Endothelial cell (in vitro differentiated cells): Measurements from ENCODE around the gene UBA7. TPM values are rescaled to one million over a fixed set of nuclear protein-coding genes. Genes with fewer than 3 reads are reported as not detected.

ENCODE experiments used
- DNase-seq: peaks from one replicate; pipeline ENCODE4 v3.0.0; 2021; ENCODE audit warnings: low spot score
- H3K27ac Mint-ChIP-seq: one replicate; pipeline ENCODE4 v1.8.0; 2021; ENCODE audit warnings: mixed read lengths, inconsistent platforms; ENCODE audit not compliant: unreplicated experiment
- H3K27me3 Mint-ChIP-seq: one replicate; pipeline ENCODE4 v1.8.0; 2021; ENCODE audit warnings: mild to moderate bottlenecking, moderate library complexity, mixed read lengths, inconsistent platforms; ENCODE audit not compliant: unreplicated experiment
- H3K36me3 Mint-ChIP-seq: one replicate; pipeline ENCODE4 v1.8.0; 2021; ENCODE audit warnings: mild to moderate bottlenecking, low read depth, mixed read lengths, inconsistent platforms; ENCODE audit not compliant: unreplicated experiment
- H3K4me1 Mint-ChIP-seq: one replicate; pipeline ENCODE4 v1.8.0; 2021; ENCODE audit warnings: mild to moderate bottlenecking, mixed read lengths, inconsistent platforms; ENCODE audit not compliant: unreplicated experiment
- H3K4me3 Mint-ChIP-seq: one replicate; pipeline ENCODE4 v1.8.0; 2021; ENCODE audit warnings: mild to moderate bottlenecking, mixed read lengths, inconsistent platforms; ENCODE audit not compliant: unreplicated experiment
- H3K9me3 Mint-ChIP-seq: one replicate; pipeline ENCODE4 v1.8.0; 2021; ENCODE audit warnings: mixed read lengths, inconsistent platforms; ENCODE audit not compliant: unreplicated experiment
- CTCF ChIP-seq: fragments of 200-600 bp; sonication (generic); IDR thresholded peaks from one replicate; pipeline ENCODE4 v1.5.0; 2021; ENCODE audit warnings: antibody characterized with exemption; ENCODE audit not compliant: unreplicated experiment
- long read RNA-seq: library from polyadenylated mRNA; unstranded; transcript quantifications from one replicate; pipeline ENCODE4 v2.0.0, GENCODE V29; 2020; ENCODE audit not compliant: unreplicated experiment
- total RNA-seq: library from RNA; stranded (reverse); fragmentation: NEBNext Ultra II Directional; extraction: Animal tissue kit (Norgen Biotek cat#: 25700); gene quantifications from one replicate; pipeline ENCODE4 v1.2.1, GENCODE V29; 2021; ENCODE audit not compliant: unreplicated experiment

The UBA7 gene
- total RNA-seq = 6.0 TPM
- long read RNA-seq, partial matches to known transcripts = 0 of 2 reads
- long read RNA-seq, other reads (novel, unspliced or antisense) = 2 of 2 reads

- DNase-seq = no peak
- Mint-ChIP-seq H3K9me3 (no peaks in the 10 kb centered on the region), H3K4me1 (peaks cover 10% of the 10 kb centered on the region), H3K36me3 (peaks cover 6% of the 10 kb centered on the region), H3K27ac (no peak within 1 kb of the TSS), H3K27me3 (no peaks in the 10 kb centered on the region), H3K4me3 (no peak within 1 kb of the TSS)
- TF ChIP-seq CTCF = no peak
Observed at GRCh38 chr3:49813497-49814174, at the start of gene UBA7. UBA7 (minus strand) TSS chr3:49813953; CDS start chr3:49813787, 166 bp downstream.

- no peak overlapping the region for H3K4me3 Mint-ChIP-seq
- DNase-seq = no peak
- H3K36me3 Mint-ChIP-seq = no peaks in the 10 kb centered on the region
- H3K27me3 Mint-ChIP-seq = peaks cover 6% of the 10 kb centered on the region
- peaks cover 5% of the 10 kb centered on the region for H3K4me1 Mint-ChIP-seq
- no peak for TF ChIP-seq CTCF
- H3K27ac Mint-ChIP-seq = no peak overlapping the region
- no peaks in the 10 kb centered on the region for H3K9me3 Mint-ChIP-seq
Observed at GRCh38 chr3:49859576-49860305, 46.0 kb upstream of the UBA7 start.

GRCh38 chr3:49856181-49857005, 42.6 kb upstream of the UBA7 start, which contains the start of gene TRAIP:
TRAIP (minus strand) TSS chr3:49856564; CDS start chr3:49856453, 111 bp downstream.
- peaks cover 5% of the 10 kb centered on the region for H3K4me1 Mint-ChIP-seq
- TF ChIP-seq CTCF = no peak
- H3K27ac Mint-ChIP-seq = no peak within 1 kb of the TSS
- H3K4me3 Mint-ChIP-seq = peak within 1 kb of the TSS; percentile 90
- no peaks in the 10 kb centered on the region for H3K9me3 Mint-ChIP-seq
- H3K36me3 Mint-ChIP-seq = no peaks in the 10 kb centered on the region
- peaks cover 6% of the 10 kb centered on the region for H3K27me3 Mint-ChIP-seq
- DNase-seq = peak; percentile 91

GRCh38 chr3:49855662-49856061, 41.9 kb upstream of the UBA7 start:
- Mint-ChIP-seq H3K27ac (no peak overlapping the region), H3K4me3 (no peak overlapping the region)
- no peak for DNase-seq

More at GRCh38 chr3:49855662-49856061, 41.9 kb upstream of the UBA7 start:
- no peaks in the 10 kb centered on the region for H3K9me3 Mint-ChIP-seq
- H3K4me1 Mint-ChIP-seq = peaks cover 5% of the 10 kb centered on the region
- no peaks in the 10 kb centered on the region for H3K36me3 Mint-ChIP-seq
- TF ChIP-seq CTCF = no peak
- peaks cover 4% of the 10 kb centered on the region for H3K27me3 Mint-ChIP-seq
